Activated CD4-positive, alpha-beta T cell treated with anti-CD3 and anti-CD28 coated beads, Interleukin-2, amount 10 ng/mL, durations not matched to agents 24 days and 14 days (primary cell): Measurements from ENCODE around the gene PCDHA8. TPM values are rescaled to one million over a fixed set of nuclear protein-coding genes. Genes with fewer than 3 reads are reported as not detected.
"Not testable (repeated sequence)": the region's sequence is repeated elsewhere in the genome, so short reads cannot be mapped to it uniquely, and the experiment has no call there.

Experiments used
- DNase-seq: peaks from one replicate; pipeline ENCODE4 v3.0.0; 2022
- H3K27ac Mint-ChIP-seq: one replicate; pipeline ENCODE4 v1.8.0; 2022; ENCODE audit warnings: mild to moderate bottlenecking, mixed read lengths
- H3K27me3 Mint-ChIP-seq: one replicate; pipeline ENCODE4 v1.8.0; 2022; ENCODE audit warnings: mixed read lengths
- H3K36me3 Mint-ChIP-seq: one replicate; pipeline ENCODE4 v1.8.0; 2022; ENCODE audit warnings: low read depth, mild to moderate bottlenecking, mixed read lengths
- H3K4me1 Mint-ChIP-seq: one replicate; pipeline ENCODE4 v1.8.0; 2021; ENCODE audit warnings: mixed read lengths
- H3K4me3 Mint-ChIP-seq: one replicate; pipeline ENCODE4 v1.8.0; 2022; ENCODE audit warnings: mild to moderate bottlenecking, moderate library complexity, mixed read lengths
- H3K9me3 Mint-ChIP-seq: one replicate; pipeline ENCODE4 v1.8.0; 2021; ENCODE audit warnings: mixed read lengths
- intact Hi-C: fragments of 100-400 bp; cut with micrococcal nuclease; formaldehyde crosslinking; loops from one replicate; pipeline ENCODE4 v1.15.1; 2023
- total RNA-seq: library from RNA; stranded (reverse); gene quantifications from 2 replicates; pipeline ENCODE4 v1.2.3, GENCODE V29; 2022

Gene PCDHA8
- total RNA-seq, 1 donor from 2014 or later, result not detected

DNA sequence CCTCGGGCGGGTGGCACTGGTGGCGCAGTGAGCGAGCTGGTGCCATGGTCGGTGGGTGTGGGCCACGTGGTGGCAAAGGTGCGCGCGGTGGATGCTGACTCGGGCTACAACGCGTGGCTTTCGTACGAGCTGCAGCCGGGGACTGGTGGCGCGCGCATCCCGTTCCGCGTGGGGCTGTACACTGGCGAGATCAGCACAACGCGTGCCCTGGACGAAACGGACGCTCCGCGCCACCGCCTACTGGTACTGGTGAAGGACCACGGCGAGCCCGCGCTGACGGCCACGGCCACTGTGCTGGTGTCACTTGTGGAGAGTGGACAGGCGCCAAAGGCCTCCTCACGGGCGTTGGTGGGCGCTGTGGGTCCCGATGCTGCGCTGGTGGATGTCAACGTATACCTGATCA is 32.1 kb upstream of the PCDHA8 start:
- H3K36me3 Mint-ChIP-seq, result no peaks in the 10 kb centered on the region
- no peaks in the 10 kb centered on the region for H3K27me3 Mint-ChIP-seq
- DNase-seq, result no peak
- H3K4me1 Mint-ChIP-seq, result no peaks in the 10 kb centered on the region
- H3K27ac Mint-ChIP-seq, result no peak overlapping the region
- H3K4me3 Mint-ChIP-seq, result no peak overlapping the region
- H3K9me3 Mint-ChIP-seq, result peaks cover 8% of the 10 kb centered on the region
- intact Hi-C loops, result no loop called here

DNA sequence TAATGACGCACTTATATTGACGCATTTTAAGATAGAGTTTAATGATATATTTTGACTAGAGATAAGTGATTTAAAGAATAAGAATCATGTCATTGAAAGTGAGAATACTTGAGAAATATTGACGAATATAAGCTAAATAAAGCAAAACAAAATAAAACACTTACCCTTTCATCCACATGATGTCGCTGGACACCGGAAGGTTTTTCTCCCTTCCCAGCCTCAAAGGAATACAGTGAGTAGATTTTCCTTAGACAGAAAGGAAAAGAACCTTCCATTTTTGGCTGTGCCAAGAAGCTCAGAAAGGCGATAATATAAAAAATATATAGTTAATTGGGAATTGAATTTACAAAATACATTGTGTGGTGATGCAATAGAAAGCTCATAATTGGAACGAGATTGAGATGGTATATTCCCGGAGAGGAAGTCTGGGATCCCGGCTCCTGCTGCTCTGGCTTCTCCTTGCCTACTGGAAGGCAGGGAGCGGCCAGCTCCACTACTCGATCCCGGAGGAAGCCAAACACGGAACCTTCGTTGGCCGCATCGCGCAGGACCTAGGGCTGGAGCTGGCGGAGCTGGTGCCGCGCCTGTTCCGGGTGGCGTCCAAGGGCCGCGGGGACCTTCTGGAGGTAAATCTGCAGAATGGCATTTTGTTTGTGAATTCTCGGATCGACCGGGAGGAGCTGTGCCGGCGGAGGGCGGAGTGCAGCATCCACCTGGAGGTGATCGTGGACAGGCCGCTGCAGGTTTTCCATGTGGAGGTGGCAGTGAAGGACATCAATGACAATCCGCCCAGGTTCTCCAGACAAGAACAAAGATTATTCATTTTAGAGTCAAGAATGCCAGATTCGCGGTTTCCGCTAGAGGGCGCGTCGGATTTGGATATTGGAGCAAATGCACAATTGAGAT is 19.4 kb upstream of the PCDHA8 start, which contains the start of gene PCDHA5:
Gene PCDHA5 (plus strand): TSS at position 239 of the 906 bp plus-strand sequence.
- Mint-ChIP-seq H3K27ac (no peak within 1 kb of the TSS), H3K4me1 (no peaks in the 10 kb centered on the region), H3K9me3 (peaks cover 4% of the 10 kb centered on the region), H3K27me3 (no peaks in the 10 kb centered on the region), H3K36me3 (no peaks in the 10 kb centered on the region), H3K4me3 (no peak within 1 kb of the TSS)
- intact Hi-C loops, result no loop called here
- no peak for DNase-seq

DNA sequence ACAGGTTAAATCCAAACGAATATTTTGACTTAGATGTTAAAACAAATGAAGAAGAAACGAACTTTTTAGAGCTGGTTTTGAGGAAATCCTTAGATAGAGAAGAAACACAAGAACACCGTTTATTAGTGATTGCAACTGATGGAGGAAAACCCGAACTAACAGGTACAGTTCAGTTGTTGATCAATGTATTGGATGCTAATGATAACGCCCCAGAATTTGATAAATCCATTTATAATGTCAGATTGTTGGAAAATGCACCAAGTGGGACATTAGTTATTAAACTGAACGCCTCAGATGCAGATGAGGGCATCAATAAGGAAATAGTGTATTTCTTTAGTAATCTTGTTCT is 18.7 kb upstream of the PCDHA8 start:
- intact Hi-C loops, result no loop called here
- no peaks in the 10 kb centered on the region for H3K4me1 Mint-ChIP-seq
- no peak overlapping the region for H3K4me3 Mint-ChIP-seq
- H3K27ac Mint-ChIP-seq, result no peak overlapping the region
- no peaks in the 10 kb centered on the region for H3K27me3 Mint-ChIP-seq
- no peak for DNase-seq
- H3K9me3 Mint-ChIP-seq, result peaks cover 8% of the 10 kb centered on the region
- H3K36me3 Mint-ChIP-seq, result no peaks in the 10 kb centered on the region

DNA sequence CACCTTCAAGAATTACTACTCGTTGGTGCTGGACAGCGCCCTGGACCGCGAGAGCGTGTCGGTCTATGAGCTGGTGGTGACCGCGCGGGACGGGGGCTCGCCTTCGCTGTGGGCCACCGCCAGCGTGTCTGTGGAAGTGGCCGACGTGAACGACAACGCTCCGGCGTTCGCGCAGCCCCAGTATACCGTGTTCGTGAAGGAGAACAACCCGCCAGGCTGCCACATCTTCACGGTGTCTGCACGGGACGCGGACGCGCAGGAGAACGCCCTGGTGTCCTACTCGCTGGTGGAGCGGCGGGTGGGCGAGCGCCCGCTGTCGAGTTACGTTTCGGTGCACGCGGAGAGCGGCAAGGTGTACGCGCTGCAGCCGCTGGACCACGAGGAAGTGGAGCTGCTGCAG is 18.0 kb upstream of the PCDHA8 start:
- DNase-seq, result peak; percentile 49
- intact Hi-C loops, H3K4me1 Mint-ChIP-seq, H3K27ac Mint-ChIP-seq, H3K36me3 Mint-ChIP-seq, H3K4me3 Mint-ChIP-seq, H3K9me3 Mint-ChIP-seq, H3K27me3 Mint-ChIP-seq: not testable (repeated sequence)

DNA sequence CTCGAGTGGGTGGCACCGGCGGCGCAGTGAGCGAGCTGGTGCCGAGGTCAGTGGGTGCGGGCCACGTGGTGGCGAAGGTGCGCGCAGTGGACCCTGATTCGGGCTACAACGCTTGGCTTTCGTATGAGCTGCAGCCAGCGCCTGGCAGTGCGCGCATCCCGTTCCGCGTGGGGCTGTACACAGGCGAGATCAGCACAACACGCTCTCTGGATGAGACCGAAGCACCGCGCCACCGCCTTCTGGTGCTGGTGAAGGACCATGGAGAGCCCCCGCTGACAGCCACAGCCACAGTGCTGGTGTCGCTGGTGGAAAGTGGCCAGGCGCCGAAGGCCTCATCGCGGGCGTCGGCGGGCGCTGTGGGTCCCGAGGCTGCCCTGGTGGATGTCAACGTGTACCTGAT is 17.5 kb upstream of the PCDHA8 start:
- Mint-ChIP-seq H3K36me3 (peaks cover 1% of the 10 kb centered on the region), H3K27me3 (no peaks in the 10 kb centered on the region), H3K4me3 (no peak overlapping the region), H3K4me1 (no peaks in the 10 kb centered on the region), H3K27ac (no peak overlapping the region), H3K9me3 (peaks cover 9% of the 10 kb centered on the region)
- no peak for DNase-seq
- intact Hi-C loops, result no loop called here

DNA sequence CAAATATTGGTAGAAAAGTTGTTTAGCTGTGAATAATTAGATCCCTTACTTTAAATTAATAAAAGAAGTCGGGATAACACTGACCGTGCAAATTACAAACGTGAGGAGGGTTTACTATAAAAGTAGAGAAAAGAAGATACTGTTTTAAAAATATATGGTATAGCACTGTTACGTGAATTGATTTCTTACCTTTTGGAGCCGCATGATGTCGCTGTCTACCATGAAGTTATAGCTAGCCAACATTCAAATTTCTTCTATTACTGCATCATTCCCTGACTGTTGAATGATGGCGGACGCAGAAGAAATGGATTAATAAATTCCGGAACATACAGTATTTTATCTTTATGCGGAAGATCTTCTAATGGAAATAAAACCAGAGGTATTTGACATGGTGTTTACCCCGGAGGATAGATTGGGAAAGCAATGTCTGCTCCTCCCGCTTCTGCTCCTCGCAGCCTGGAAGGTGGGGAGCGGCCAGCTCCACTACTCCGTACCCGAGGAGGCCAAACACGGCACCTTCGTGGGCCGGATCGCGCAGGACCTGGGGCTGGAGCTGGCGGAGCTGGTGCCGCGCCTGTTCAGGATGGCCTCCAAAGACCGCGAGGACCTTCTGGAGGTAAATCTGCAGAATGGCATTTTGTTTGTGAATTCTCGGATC is 13.2 kb upstream of the PCDHA8 start, which contains the start of gene PCDHA6:
Gene PCDHA6 (plus strand): TSS at position 257 of the 658 bp plus-strand sequence. CDS start 132 bp downstream, at position 389.
- H3K4me3 Mint-ChIP-seq, result no peak within 1 kb of the TSS
- H3K27me3 Mint-ChIP-seq, result no peaks in the 10 kb centered on the region
- intact Hi-C loops, result no loop called here
- H3K27ac Mint-ChIP-seq, result no peak within 1 kb of the TSS
- peaks cover 17% of the 10 kb centered on the region for H3K9me3 Mint-ChIP-seq
- no peak for DNase-seq
- H3K4me1 Mint-ChIP-seq, result no peaks in the 10 kb centered on the region
- H3K36me3 Mint-ChIP-seq, result peaks cover 3% of the 10 kb centered on the region

DNA sequence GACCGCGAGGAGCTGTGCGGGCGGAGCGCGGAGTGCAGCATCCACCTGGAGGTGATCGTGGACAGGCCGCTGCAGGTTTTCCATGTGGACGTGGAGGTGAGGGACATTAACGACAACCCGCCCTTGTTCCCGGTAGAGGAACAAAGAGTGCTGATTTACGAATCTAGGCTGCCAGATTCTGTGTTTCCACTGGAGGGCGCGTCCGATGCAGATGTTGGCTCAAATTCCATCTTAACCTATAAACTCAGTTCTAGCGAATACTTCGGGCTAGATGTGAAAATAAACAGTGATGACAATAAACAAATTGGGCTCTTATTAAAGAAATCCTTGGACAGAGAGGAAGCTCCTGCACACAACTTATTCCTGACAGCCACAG is 12.6 kb upstream of the PCDHA8 start:
- Mint-ChIP-seq H3K27ac (no peak overlapping the region), H3K4me1 (no peaks in the 10 kb centered on the region), H3K9me3 (peaks cover 20% of the 10 kb centered on the region), H3K27me3 (no peaks in the 10 kb centered on the region), H3K4me3 (no peak overlapping the region), H3K36me3 (peaks cover 3% of the 10 kb centered on the region)
- intact Hi-C loops, result no loop called here
- no peak for DNase-seq

DNA sequence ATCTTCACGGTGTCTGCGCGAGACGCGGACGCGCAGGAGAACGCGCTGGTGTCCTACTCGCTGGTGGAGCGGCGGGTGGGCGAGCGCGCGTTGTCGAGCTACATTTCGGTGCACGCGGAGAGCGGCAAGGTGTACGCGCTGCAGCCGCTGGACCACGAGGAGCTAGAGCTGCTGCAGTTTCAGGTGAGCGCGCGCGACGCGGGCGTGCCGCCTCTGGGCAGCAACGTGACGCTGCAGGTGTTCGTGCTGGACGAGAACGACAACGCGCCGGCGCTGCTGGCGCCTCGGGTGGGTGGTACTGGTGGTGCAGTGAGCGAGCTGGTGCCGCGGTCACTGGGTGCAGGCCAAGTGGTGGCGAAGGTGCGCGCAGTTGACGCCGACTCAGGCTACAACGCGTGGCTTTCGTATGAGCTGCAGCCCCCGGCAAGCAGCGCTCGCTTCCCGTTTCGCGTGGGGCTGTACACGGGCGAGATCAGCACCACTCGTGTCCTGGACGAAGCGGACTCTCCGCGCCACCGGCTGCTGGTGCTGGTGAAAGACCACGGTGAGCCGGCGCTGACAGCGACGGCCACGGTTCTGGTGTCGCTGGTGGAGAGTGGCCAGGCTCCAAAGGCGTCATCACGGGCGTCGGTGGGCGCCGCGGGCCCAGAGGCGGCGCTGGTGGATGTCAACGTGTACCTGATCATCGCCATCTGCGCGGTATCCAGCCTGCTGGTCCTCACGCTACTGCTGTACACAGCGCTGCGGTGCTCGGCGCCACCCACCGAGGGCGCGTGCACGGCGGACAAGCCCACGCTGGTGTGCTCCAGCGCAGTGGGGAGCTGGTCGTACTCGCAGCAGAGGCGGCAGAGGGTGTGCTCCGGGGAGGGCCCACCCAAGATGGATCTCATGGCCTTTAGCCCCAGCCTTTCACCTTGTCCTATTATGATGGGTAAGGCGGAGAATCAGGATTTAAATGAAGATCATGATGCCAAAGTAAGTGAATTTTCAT is 11.2 kb upstream of the PCDHA8 start:
- H3K4me1 Mint-ChIP-seq, H3K4me3 Mint-ChIP-seq, H3K27ac Mint-ChIP-seq, H3K36me3 Mint-ChIP-seq, intact Hi-C loops, H3K27me3 Mint-ChIP-seq, DNase-seq: not testable (repeated sequence)
- H3K9me3 Mint-ChIP-seq, result peaks cover 23% of the 10 kb centered on the region

DNA sequence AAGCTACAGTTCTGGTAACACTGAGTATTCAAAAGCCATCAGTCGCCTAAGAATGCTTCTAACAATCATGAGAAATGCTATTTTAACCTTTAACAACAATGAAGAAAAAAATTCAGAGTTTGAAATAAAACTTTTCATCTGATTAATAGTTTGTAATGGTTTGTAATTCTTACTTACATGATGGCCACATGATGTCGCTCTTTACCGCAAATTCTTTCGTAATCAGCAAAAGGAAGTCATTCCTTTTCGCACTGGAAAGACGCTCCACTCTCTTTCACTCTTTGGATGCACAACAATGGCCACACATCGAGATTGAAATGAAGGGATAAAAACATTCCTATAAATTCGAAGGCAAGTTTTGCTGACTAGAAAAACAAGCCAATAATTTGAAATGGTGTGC is 7.0 kb upstream of the PCDHA8 start, which contains the start of gene PCDHA7:
Gene PCDHA7 (plus strand): TSS at position 277 of the 400 bp plus-strand sequence. CDS start 115 bp downstream, at position 392.
- Mint-ChIP-seq H3K27me3 (no peaks in the 10 kb centered on the region), H3K4me1 (no peaks in the 10 kb centered on the region), H3K4me3 (no peak within 1 kb of the TSS), H3K27ac (peak within 1 kb of the TSS; percentile 41), H3K9me3 (peaks cover 12% of the 10 kb centered on the region), H3K36me3 (no peaks in the 10 kb centered on the region)
- DNase-seq, result no peak
- intact Hi-C loops, result no loop called here

DNA sequence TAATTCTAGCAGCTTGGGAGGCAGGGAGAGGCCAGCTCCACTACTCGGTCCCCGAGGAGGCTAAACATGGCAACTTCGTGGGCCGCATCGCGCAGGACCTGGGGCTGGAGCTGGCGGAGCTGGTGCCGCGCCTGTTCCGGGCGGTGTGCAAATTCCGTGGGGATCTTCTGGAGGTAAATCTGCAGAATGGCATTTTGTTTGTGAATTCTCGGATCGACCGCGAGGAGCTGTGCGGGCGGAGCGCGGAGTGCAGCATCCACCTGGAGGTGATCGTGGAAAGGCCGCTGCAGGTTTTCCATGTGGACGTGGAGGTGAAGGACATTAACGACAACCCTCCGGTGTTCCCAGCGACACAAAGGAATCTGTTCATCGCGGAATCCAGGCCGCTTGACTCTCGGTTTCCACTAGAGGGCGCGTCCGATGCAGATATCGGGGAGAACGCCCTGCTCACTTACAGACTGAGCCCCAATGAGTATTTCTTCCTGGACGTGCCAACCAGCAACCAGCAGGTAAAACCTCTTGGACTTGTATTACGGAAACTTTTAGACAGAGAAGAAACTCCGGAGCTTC is 6.5 kb upstream of the PCDHA8 start:
- DNase-seq, H3K27me3 Mint-ChIP-seq, intact Hi-C loops, H3K4me1 Mint-ChIP-seq, H3K36me3 Mint-ChIP-seq, H3K4me3 Mint-ChIP-seq: not testable (repeated sequence)
- peaks cover 13% of the 10 kb centered on the region for H3K9me3 Mint-ChIP-seq
- peak overlapping the region; percentile 41 for H3K27ac Mint-ChIP-seq

DNA sequence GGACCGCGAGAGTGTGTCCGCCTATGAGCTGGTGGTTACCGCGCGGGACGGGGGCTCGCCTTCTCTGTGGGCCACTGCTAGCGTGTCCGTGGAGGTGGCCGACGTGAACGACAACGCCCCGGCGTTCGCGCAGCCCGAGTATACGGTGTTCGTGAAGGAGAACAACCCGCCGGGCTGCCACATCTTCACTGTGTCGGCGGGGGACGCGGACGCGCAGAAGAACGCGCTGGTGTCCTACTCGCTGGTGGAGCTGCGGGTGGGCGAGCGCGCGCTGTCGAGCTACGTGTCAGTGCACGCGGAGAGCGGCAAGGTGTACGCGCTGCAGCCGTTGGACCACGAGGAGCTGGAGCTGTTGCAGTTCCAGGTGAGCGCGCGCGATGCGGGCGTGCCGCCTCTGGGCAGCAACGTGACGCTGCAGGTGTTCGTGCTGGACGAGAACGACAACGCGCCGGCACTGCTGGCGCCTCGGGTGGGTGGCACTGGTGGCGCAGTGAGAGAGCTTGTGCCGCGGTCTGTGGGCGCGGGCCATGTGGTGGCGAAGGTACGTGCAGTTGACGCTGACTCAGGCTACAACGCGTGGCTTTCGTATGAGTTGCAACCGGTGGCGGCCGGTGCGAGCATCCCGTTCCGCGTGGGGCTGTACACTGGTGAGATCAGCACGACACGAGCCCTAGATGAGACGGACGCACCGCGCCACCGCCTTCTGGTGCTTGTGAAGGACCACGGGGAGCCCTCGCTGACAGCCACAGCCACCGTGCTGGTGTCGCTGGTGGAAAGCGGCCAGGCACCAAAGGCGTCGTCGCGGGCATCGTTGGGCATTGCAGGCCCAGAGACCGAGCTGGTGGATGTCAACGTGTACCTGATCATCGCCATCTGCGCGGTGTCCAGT is 5.1 kb upstream of the PCDHA8 start:
- Mint-ChIP-seq H3K4me1 (no peaks in the 10 kb centered on the region), H3K27me3 (no peaks in the 10 kb centered on the region)

DNA sequence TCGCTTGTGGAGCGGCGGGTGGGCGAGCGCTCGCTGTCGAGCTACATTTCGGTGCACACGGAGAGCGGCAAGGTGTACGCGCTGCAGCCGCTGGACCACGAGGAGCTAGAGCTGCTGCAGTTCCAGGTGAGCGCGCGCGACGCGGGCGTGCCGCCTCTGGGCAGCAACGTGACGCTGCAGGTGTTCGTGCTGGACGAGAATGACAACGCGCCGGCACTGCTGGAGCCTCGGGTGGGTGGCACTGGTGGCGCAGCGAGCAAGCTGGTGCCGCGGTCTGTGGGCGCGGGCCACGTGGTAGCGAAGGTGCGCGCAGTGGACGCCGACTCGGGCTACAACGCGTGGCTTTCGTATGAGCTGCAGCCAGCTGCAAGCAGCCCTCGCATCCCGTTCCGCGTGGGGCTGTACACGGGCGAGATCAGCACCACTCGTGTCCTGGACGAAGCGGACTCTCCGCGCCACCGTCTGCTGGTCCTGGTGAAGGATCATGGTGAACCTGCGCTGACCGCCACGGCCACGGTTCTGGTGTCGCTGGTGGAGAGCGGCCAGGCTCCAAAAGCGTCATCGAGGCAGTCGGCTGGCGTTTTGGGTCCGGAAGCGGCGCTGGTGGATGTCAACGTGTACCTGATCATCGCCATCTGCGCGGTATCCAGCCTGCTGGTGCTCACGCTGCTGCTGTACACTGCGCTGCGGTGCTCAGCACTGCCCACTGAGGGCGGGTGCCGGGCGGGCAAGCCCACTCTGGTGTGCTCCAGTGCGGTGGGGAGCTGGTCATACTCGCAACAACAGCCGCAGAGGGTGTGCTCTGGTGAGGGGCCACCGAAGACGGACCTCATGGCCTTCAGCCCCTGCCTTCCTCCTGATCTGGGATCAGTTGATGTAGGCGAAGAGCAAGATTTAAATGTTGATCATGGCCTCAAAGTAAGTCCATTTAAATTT is 2.1 kb downstream of the PCDHA8 start:
- intact Hi-C loops, result no loop called here
- no peaks in the 10 kb centered on the region for H3K27me3 Mint-ChIP-seq
- no peak overlapping the region for H3K4me3 Mint-ChIP-seq
- H3K9me3 Mint-ChIP-seq, result peaks cover 27% of the 10 kb centered on the region
- H3K4me1 Mint-ChIP-seq, result no peaks in the 10 kb centered on the region
- H3K36me3 Mint-ChIP-seq, result no peaks in the 10 kb centered on the region
- DNase-seq, result no peak
- no peak overlapping the region for H3K27ac Mint-ChIP-seq

More for the DNA sequence above, 5.1 kb upstream of the PCDHA8 start:
- H3K9me3 Mint-ChIP-seq, result peaks cover 21% of the 10 kb centered on the region
- H3K27ac Mint-ChIP-seq, result no peak overlapping the region
- intact Hi-C loops, result no loop called here
- no peaks in the 10 kb centered on the region for H3K36me3 Mint-ChIP-seq
- no peak overlapping the region for H3K4me3 Mint-ChIP-seq
- no peak for DNase-seq
